ENCODE results near the gene SMYD3.
"Not testable (repeated sequence)": the region's sequence is repeated elsewhere in the genome, so short reads cannot be mapped to it uniquely, and the experiment has no call there.

SMYD3 gene

GRCh38 chr1:246032984-246033383 is 474.1 kb downstream of the SMYD3 start:
- Histone ChIP-seq H3K4me1 (ENCODE audit: control insufficient read depth in 5 of 5, insufficient read depth in 5 of 5, low read length in 5 of 5) (peaks cover 0 to 9% (median 5%) of the 10 kb centered on the region in 5 donors), H3K9ac (ENCODE audit: low read length in 5 of 5) (no peak overlapping the region), H3K27me3 (ENCODE audit: control insufficient read depth in 5 of 5, insufficient read depth in 4 of 5, low read length in 5 of 5) (no peaks in the 10 kb centered on the region), H3K4me3 (ENCODE audit: low read depth in 1 of 5, low read length in 5 of 5) (no peak overlapping the region), H3K36me3 (ENCODE audit: control insufficient read depth in 5 of 5, insufficient read depth in 5 of 5, low read length in 5 of 5) (no peaks in the 10 kb centered on the region), H3K9me3 (ENCODE audit: control insufficient read depth in 5 of 5, low read length in 5 of 5) (peaks cover 0 to 5% (median 0%) of the 10 kb centered on the region in 5 donors), H3K27ac (ENCODE audit: low read depth, low read length) (no peak overlapping the region)

DNA sequence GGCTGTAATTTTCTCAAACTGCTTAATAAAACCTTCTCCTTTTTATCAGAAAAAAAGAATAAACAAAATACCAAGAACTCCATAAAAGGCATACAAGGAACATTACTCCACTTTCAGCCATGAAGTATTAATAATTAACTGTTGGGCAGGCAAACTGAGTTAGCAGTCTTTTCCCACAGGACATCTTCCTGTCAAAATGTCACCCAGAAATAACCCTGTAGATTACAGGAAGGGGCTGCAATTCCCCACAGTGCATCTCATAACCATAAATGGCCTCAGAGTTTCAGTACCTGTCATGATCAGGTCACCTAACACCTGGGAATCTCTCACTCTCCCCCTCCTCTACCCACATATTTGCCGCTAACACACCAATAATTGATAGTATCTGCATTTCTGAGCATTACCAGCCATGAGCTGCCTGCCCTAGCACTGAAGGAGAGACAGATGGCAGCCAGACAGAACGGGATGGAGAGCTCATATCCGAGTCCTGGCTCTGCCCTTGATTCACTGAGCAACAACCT is 475.0 kb downstream of the SMYD3 start:
- Histone ChIP-seq H3K9ac (ENCODE audit: low read length in 5 of 5) (no peak overlapping the region), H3K4me3 (ENCODE audit: low read depth in 1 of 5, low read length in 5 of 5) (no peak overlapping the region), H3K27ac (ENCODE audit: low read depth, low read length) (no peak overlapping the region), H3K9me3 (ENCODE audit: control insufficient read depth in 5 of 5, low read length in 5 of 5) (peaks cover 0 to 5% (median 0%) of the 10 kb centered on the region in 5 donors), H3K27me3 (ENCODE audit: control insufficient read depth in 5 of 5, insufficient read depth in 4 of 5, low read length in 5 of 5) (no peaks in the 10 kb centered on the region), H3K36me3 (ENCODE audit: control insufficient read depth in 5 of 5, insufficient read depth in 5 of 5, low read length in 5 of 5) (no peaks in the 10 kb centered on the region), H3K4me1 (ENCODE audit: control insufficient read depth in 5 of 5, insufficient read depth in 5 of 5, low read length in 5 of 5) (peaks cover 0 to 9% (median 5%) of the 10 kb centered on the region in 5 donors)

DNA sequence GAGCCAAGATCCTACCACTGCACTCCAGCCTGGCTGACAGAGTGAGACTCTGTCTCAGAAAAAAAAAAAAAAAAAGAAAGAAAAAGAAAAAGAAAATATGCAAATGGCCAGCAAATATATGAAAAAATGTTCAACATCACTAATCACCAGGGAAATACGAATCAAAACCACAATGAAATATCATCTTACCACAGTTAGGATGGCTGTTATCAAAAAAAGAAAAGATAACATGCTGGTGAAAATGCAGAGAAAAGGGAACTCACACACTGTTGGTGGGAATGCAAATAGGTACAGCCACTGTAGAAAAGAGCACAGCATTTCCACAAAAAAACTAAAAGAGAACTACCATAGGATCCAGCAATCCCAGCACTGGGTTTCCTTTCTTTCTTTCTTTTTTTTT is 477.5 kb downstream of the SMYD3 start:
- H3K27me3 ChIP-seq (ENCODE audit: control insufficient read depth in 5 of 5, insufficient read depth in 4 of 5, low read length in 5 of 5) = no peaks in the 10 kb centered on the region
- no peaks in the 10 kb centered on the region for H3K36me3 ChIP-seq (ENCODE audit: control insufficient read depth in 5 of 5, insufficient read depth in 5 of 5, low read length in 5 of 5)
- H3K27ac ChIP-seq (ENCODE audit: low read depth, low read length) = no peak overlapping the region
- peaks cover 0 to 2% (median 0%) of the 10 kb centered on the region in 5 donors for H3K4me1 ChIP-seq (ENCODE audit: control insufficient read depth in 5 of 5, insufficient read depth in 5 of 5, low read length in 5 of 5)
- no peak overlapping the region for H3K9ac ChIP-seq (ENCODE audit: low read length in 5 of 5)
- no peak overlapping the region for H3K4me3 ChIP-seq (ENCODE audit: low read depth in 1 of 5, low read length in 5 of 5)
- peaks cover 0 to 5% (median 0%) of the 10 kb centered on the region in 5 donors for H3K9me3 ChIP-seq (ENCODE audit: control insufficient read depth in 5 of 5, low read length in 5 of 5)

GRCh38 chr1:246024118-246024517 is 483.0 kb downstream of the SMYD3 start:
- H3K9me3 ChIP-seq (ENCODE audit: control insufficient read depth in 5 of 5, low read length in 5 of 5); H3K4me1 ChIP-seq (ENCODE audit: control insufficient read depth in 5 of 5, insufficient read depth in 5 of 5, low read length in 5 of 5); H3K27me3 ChIP-seq (ENCODE audit: control insufficient read depth in 5 of 5, insufficient read depth in 4 of 5, low read length in 5 of 5); H3K4me3 ChIP-seq (ENCODE audit: low read depth in 1 of 5, low read length in 5 of 5); H3K36me3 ChIP-seq (ENCODE audit: control insufficient read depth in 5 of 5, insufficient read depth in 5 of 5, low read length in 5 of 5); H3K27ac ChIP-seq (ENCODE audit: low read depth, low read length); H3K9ac ChIP-seq (ENCODE audit: low read length in 5 of 5): not testable (repeated sequence)

DNA sequence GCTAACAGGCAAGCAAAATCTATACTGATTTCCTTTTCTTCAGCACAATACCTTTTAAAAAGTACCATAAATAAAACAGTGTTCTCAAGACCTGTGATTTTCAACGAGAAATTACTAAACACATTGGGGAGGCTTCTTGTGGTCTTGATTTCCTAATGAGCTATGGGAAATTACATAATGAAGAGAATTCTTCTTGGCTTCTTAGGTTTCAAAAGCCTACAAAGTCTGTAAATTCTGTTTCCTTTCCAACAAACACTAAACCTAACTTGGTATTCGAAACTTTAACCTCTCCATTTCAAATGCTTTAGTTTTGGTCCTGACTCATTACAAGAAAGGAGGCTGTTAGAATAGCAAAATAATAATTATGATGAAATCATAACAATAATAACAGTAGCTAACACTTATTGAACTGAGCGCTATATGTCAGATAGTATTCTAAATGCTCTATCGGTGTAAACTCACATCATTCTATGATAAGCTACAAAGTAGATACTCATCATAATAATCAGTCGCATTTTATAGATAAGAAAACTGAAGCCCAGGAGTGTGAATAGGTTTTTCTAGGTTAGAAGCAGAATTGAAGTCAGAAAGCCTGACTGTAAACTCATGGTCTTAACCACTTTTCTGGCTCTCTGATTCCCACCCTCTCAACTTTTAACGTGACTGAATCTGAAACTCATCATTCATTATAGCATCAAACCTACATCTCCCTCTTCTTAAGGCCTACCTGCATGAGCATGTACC is 486.7 kb downstream of the SMYD3 start:
- no peaks in the 10 kb centered on the region for H3K36me3 ChIP-seq (ENCODE audit: control insufficient read depth in 5 of 5, insufficient read depth in 5 of 5, low read length in 5 of 5)
- H3K9me3 ChIP-seq (ENCODE audit: control insufficient read depth in 5 of 5, low read length in 5 of 5) = no peaks in the 10 kb centered on the region
- no peaks in the 10 kb centered on the region for H3K4me1 ChIP-seq (ENCODE audit: control insufficient read depth in 5 of 5, insufficient read depth in 5 of 5, low read length in 5 of 5)
- no peak overlapping the region for H3K9ac ChIP-seq (ENCODE audit: low read length in 5 of 5)
- H3K27ac ChIP-seq (ENCODE audit: low read depth, low read length) = no peak overlapping the region
- no peak overlapping the region for H3K4me3 ChIP-seq (ENCODE audit: low read depth in 1 of 5, low read length in 5 of 5)
- no peaks in the 10 kb centered on the region for H3K27me3 ChIP-seq (ENCODE audit: control insufficient read depth in 5 of 5, insufficient read depth in 4 of 5, low read length in 5 of 5)

GRCh38 chr1:246018146-246018545 is 488.9 kb downstream of the SMYD3 start:
- no peaks in the 10 kb centered on the region for H3K9me3 ChIP-seq (ENCODE audit: control insufficient read depth in 5 of 5, low read length in 5 of 5)
- H3K27ac ChIP-seq (ENCODE audit: low read depth, low read length) = no peak overlapping the region
- no peaks in the 10 kb centered on the region for H3K27me3 ChIP-seq (ENCODE audit: control insufficient read depth in 5 of 5, insufficient read depth in 4 of 5, low read length in 5 of 5)
- H3K36me3 ChIP-seq (ENCODE audit: control insufficient read depth in 5 of 5, insufficient read depth in 5 of 5, low read length in 5 of 5) = no peaks in the 10 kb centered on the region
- H3K9ac ChIP-seq (ENCODE audit: low read length in 5 of 5) = no peak overlapping the region
- no peak overlapping the region for H3K4me3 ChIP-seq (ENCODE audit: low read depth in 1 of 5, low read length in 5 of 5)
- no peaks in the 10 kb centered on the region for H3K4me1 ChIP-seq (ENCODE audit: control insufficient read depth in 5 of 5, insufficient read depth in 5 of 5, low read length in 5 of 5)

DNA sequence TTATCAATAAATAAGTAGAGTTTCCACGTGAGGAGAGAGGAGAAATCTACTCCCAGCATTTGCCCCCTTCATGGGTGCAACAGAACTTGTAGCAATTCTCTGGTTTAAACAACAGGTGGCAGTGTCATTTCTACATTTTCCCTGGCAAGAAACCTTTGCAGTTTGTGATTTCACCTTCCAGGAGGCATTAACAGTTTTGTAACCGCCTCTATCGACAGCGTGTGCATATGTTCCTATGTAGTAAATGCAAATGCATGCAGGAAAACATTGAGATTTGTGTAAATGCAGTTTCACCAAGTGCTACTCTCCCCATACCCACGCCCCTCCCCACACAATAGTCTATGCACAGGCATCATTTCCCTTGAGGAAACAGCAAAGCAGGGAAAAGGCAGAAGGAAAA is 494.7 kb downstream of the SMYD3 start:
- Histone ChIP-seq H3K36me3 (ENCODE audit: control insufficient read depth in 5 of 5, insufficient read depth in 5 of 5, low read length in 5 of 5) (no peaks in the 10 kb centered on the region), H3K27ac (ENCODE audit: low read depth, low read length) (no peak overlapping the region), H3K4me3 (ENCODE audit: low read depth in 1 of 5, low read length in 5 of 5) (no peak overlapping the region), H3K9ac (ENCODE audit: low read length in 5 of 5) (no peak overlapping the region), H3K27me3 (ENCODE audit: control insufficient read depth in 5 of 5, insufficient read depth in 4 of 5, low read length in 5 of 5) (no peaks in the 10 kb centered on the region), H3K4me1 (ENCODE audit: control insufficient read depth in 5 of 5, insufficient read depth in 5 of 5, low read length in 5 of 5) (peaks cover 0 to 5% (median 2%) of the 10 kb centered on the region in 5 donors), H3K9me3 (ENCODE audit: control insufficient read depth in 5 of 5, low read length in 5 of 5) (no peaks in the 10 kb centered on the region)

DNA sequence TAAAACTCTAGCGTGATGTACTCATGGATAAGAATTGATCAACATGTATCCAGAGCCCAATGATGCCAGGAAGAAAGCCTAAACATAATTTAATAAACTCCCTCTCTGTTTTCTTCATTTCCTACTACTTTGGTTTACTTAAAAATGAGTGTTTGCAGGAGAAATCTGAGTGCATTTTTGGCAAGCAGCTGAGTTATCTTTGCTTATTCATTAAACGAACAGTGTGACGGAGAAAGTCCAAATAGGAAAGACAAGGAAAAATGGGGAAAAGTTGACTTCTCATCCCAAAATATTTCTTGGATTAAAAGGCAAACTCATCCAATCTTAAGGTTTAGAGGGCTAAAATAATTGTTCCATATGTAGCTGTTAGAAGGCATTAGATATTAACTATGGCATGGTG is 496.7 kb downstream of the SMYD3 start:
- H3K4me1 ChIP-seq (ENCODE audit: control insufficient read depth in 5 of 5, insufficient read depth in 5 of 5, low read length in 5 of 5) = peaks cover 0 to 5% (median 2%) of the 10 kb centered on the region in 5 donors
- H3K9me3 ChIP-seq (ENCODE audit: control insufficient read depth in 5 of 5, low read length in 5 of 5) = no peaks in the 10 kb centered on the region
- no peak overlapping the region for H3K27ac ChIP-seq (ENCODE audit: low read depth, low read length)
- H3K9ac ChIP-seq (ENCODE audit: low read length in 5 of 5) = no peak overlapping the region
- H3K4me3 ChIP-seq (ENCODE audit: low read depth in 1 of 5, low read length in 5 of 5) = no peak overlapping the region
- no peaks in the 10 kb centered on the region for H3K36me3 ChIP-seq (ENCODE audit: control insufficient read depth in 5 of 5, insufficient read depth in 5 of 5, low read length in 5 of 5)
- no peaks in the 10 kb centered on the region for H3K27me3 ChIP-seq (ENCODE audit: control insufficient read depth in 5 of 5, insufficient read depth in 4 of 5, low read length in 5 of 5)

- H3K9ac ChIP-seq (ENCODE audit: low read length in 5 of 5) = no peak overlapping the region
- peaks cover 0 to 5% (median 5%) of the 10 kb centered on the region in 5 donors for H3K4me1 ChIP-seq (ENCODE audit: control insufficient read depth in 5 of 5, insufficient read depth in 5 of 5, low read length in 5 of 5)
- H3K27ac ChIP-seq (ENCODE audit: low read depth, low read length) = no peak overlapping the region
- no peaks in the 10 kb centered on the region for H3K27me3 ChIP-seq (ENCODE audit: control insufficient read depth in 5 of 5, insufficient read depth in 4 of 5, low read length in 5 of 5)
- H3K36me3 ChIP-seq (ENCODE audit: control insufficient read depth in 5 of 5, insufficient read depth in 5 of 5, low read length in 5 of 5) = no peaks in the 10 kb centered on the region
- no peaks in the 10 kb centered on the region for H3K9me3 ChIP-seq (ENCODE audit: control insufficient read depth in 5 of 5, low read length in 5 of 5)
- H3K4me3 ChIP-seq (ENCODE audit: low read depth in 1 of 5, low read length in 5 of 5) = no peak overlapping the region
Measured at GRCh38 chr1:246008363-246008831, 498.7 kb downstream of the SMYD3 start.

DNA sequence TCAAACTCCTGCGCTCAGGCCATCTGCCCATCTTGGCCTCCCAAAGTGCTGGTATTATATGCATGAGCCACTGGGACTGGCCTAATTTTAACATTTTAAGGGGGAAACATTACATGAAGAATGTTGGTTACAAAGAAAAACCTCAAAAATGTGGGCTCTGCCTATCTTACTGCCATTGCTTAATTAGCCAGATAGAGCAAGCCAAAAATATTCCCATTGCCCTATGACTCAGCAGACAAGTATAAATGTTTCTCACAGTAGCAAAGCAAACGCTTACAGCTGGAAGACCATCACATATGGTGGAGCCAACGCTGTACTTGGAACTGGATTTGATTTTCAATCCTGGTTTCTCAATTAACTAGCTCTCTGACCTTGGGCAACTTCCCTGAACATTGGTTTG is 502.0 kb downstream of the SMYD3 start:
- no peak overlapping the region for H3K27ac ChIP-seq (ENCODE audit: low read depth, low read length)
- H3K9me3 ChIP-seq (ENCODE audit: control insufficient read depth in 5 of 5, low read length in 5 of 5) = no peaks in the 10 kb centered on the region
- no peak overlapping the region for H3K9ac ChIP-seq (ENCODE audit: low read length in 5 of 5)
- no peaks in the 10 kb centered on the region for H3K27me3 ChIP-seq (ENCODE audit: control insufficient read depth in 5 of 5, insufficient read depth in 4 of 5, low read length in 5 of 5)
- no peaks in the 10 kb centered on the region for H3K36me3 ChIP-seq (ENCODE audit: control insufficient read depth in 5 of 5, insufficient read depth in 5 of 5, low read length in 5 of 5)
- H3K4me3 ChIP-seq (ENCODE audit: low read depth in 1 of 5, low read length in 5 of 5) = no peak overlapping the region
- H3K4me1 ChIP-seq (ENCODE audit: control insufficient read depth in 5 of 5, insufficient read depth in 5 of 5, low read length in 5 of 5) = peaks cover 0 to 5% (median 0%) of the 10 kb centered on the region in 5 donors
